ENCODE measurements around the gene MED26. TPM values are rescaled to one million over a fixed set of nuclear protein-coding genes. Genes with fewer than 3 reads are reported as not detected.
A peak's percentile ranks its signal among the peaks of the same experiment; 100 is the strongest.

MED26 gene
- total and polyA plus RNA-seq, 9 of the 15 experiments (the other 6 are each of a cell fraction or from before 2014, with no cell fraction given) = 0.71 to 15.1 (median 6.2) TPM

DNA sequence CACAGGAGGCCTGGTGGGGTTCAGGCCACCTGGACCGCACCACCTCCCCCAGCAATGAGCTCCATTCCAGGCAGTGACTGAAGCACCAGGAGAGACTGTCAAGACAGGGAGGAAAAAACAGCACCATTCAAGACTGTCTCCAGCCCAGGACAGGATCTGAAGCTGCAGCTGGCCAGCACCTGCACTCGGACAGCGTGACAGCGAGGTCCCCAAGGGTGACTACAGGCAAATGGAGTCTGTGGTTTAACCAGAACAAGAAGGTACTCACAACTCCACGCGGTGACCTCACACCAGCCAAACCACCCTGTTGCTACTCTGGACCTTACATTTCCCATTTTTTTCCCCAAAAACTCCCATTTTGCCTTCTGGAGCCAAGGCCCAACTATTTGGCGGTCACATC is 9.8 kb downstream of the MED26 start:
- Histone ChIP-seq H3K4me2 (ENCODE audit: insufficient read depth, low read length) (no peak overlapping the region), H3K9ac (ENCODE audit: insufficient read depth in 1 of 2, low read depth in 2 of 2, low read length in 2 of 2) (peak overlapping the region in 1 of 2 experiments; percentile 77; a peak in 2 of 4 replicates), H3K4me3 (no peak overlapping the region), H3K27me3 (ENCODE audit: control insufficient read depth in 2 of 2, insufficient read depth in 2 of 2, low read length in 2 of 2) (no peaks in the 10 kb centered on the region), H3K9me1 (ENCODE audit: control insufficient read depth, insufficient read depth, low read length) (peaks cover 15% of the 10 kb centered on the region), H2AFZ (ENCODE audit: low read depth, low read length) (no peak overlapping the region), H3K27ac (ENCODE audit: extremely low read depth, low read depth, low read length) (no peak overlapping the region; the same call in 2 of the 3 replicates), H3K4me1 (replicated peaks in 1 of 2; ENCODE audit: control insufficient read depth in 2 of 2, insufficient read depth in 2 of 2, low read length in 2 of 2) (peaks cover 2 to 5% of the 10 kb centered on the region in 2 experiments; a peak in 4 of 5 replicates), H3K79me2 (ENCODE audit: control insufficient read depth, insufficient read depth, low read length) (peaks cover 98% of the 10 kb centered on the region), H4K20me1 (replicated peaks; ENCODE audit: control insufficient read depth, insufficient read depth, low read length) (peaks cover 94% of the 10 kb centered on the region), H3K36me3 (ENCODE audit: control insufficient read depth, insufficient read depth, low read length) (peaks cover 25% of the 10 kb centered on the region; the same call in 2 of the 3 replicates), H3K9me3 (replicated peaks; ENCODE audit: control insufficient read depth, insufficient read depth, low read depth, low read length) (no peaks in the 10 kb centered on the region)
- no peak for TF ChIP-seq HMG20A (CRISPR knock-in tag; conservative IDR thresholded peaks at IDR 0.05)
- TF ChIP-seq, protein P1, sequence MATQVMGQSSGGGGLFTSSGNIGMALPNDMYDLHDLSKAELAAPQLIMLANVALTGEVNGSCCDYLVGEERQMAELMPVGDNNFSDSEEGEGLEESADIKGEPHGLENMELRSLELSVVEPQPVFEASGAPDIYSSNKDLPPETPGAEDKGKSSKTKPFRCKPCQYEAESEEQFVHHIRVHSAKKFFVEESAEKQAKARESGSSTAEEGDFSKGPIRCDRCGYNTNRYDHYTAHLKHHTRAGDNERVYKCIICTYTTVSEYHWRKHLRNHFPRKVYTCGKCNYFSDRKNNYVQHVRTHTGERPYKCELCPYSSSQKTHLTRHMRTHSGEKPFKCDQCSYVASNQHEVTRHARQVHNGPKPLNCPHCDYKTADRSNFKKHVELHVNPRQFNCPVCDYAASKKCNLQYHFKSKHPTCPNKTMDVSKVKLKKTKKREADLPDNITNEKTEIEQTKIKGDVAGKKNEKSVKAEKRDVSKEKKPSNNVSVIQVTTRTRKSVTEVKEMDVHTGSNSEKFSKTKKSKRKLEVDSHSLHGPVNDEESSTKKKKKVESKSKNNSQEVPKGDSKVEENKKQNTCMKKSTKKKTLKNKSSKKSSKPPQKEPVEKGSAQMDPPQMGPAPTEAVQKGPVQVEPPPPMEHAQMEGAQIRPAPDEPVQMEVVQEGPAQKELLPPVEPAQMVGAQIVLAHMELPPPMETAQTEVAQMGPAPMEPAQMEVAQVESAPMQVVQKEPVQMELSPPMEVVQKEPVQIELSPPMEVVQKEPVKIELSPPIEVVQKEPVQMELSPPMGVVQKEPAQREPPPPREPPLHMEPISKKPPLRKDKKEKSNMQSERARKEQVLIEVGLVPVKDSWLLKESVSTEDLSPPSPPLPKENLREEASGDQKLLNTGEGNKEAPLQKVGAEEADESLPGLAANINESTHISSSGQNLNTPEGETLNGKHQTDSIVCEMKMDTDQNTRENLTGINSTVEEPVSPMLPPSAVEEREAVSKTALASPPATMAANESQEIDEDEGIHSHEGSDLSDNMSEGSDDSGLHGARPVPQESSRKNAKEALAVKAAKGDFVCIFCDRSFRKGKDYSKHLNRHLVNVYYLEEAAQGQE (IDR thresholded peaks at IDR 0.05; ENCODE audit: borderline replicate concordance) = 0 out of 2 replicates have a peak, but pooled peaks have one; percentile 6
- TF ChIP-seq, protein P1 (CRISPR knock-in tag; IDR thresholded peaks at IDR 0.05; ENCODE audit: low read depth) = no peak
- ATAC-seq (no peak; the same call in 2 of the 3 replicates), FAIRE-seq (no peak), DNase-seq (ENCODE audit: extremely low read depth in 1 of 4, low spot score in 3 of 4) (no peak)
- in situ Hi-C loops (cut with MboI) = no loop called here
- CTCF ChIA-PET (ENCODE audit: low intra/inter-chr PET ratio) = no interaction called here
- POLR2A ChIA-PET = interaction anchor here (0.6 to 2.2 kb wide), 6 partner anchors 8 to 46 kb away, joined by 3 to 11 read pairs (median 4); no protein-coding TSS in a partner anchor
- intact Hi-C loops (cut with micrococcal nuclease) = no loop called here
- no TSS peak for BruUV-seq (replicated peaks)
- WGBS (ENCODE audit: insufficient coverage, low coverage, missing lambda C conversion rate) = 91% methylated on average over 6 of the region's 7 CpGs

All from K562 (cell line).